HCT116 (cell line): ENCODE measurements around the gene PRR5L. TPM values are rescaled to one million over a fixed set of nuclear protein-coding genes. Genes with fewer than 3 reads are reported as not detected.

Source experiments
- ATAC-seq: fragments of 200-7000 bp; cut with Tn5 transposase; 2 replicates; pipeline ENCODE4 v1.9.1; 2020; ENCODE audit warnings: mild to moderate bottlenecking, moderate library complexity
- BruUV-seq: library from RNA; stranded (reverse); fragments of 400-500 nt; replicated peaks from 2 replicates; lab custom pipeline; 2021; lab: Mats Ljungman, UMichigan
- CTCF ChIA-PET: fragments of 300-600 bp; sonication (Branson Sonifier 250); formaldehyde crosslinking; loops from one replicate; lab custom pipeline; 2021; ENCODE audit warnings: antibody characterized with exemption; lab: Charles Lee
- POLR2A ChIA-PET: fragments of 300-600, 350-600 bp; sonication (Branson Sonifier 250); formaldehyde crosslinking; loops from one replicate; lab custom pipeline; 2021; ENCODE audit warnings: antibody characterized with exemption; lab: Charles Lee
- RAD21 ChIA-PET, 2 experiments: fragments of 300-600 bp; sonication (Branson Sonifier 250); formaldehyde crosslinking; loops; one replicate each; lab custom pipeline; 2023; ENCODE audit warnings: low total read pairs in 2 of 2; ENCODE audit not compliant: uncharacterized antibody in 2 of 2, unreplicated experiment in 2 of 2, low non-redundant PET in 1 of 2; lab: Charles Lee
- DNase-seq: peaks from one replicate; pipeline ENCODE4 v3.0.0-alpha.2; 2010; ENCODE audit warnings: low read depth, low spot score
- H2AFZ ChIP-seq: fragments of 200-600 bp; shearing (Covaris generic), sonication (generic); 2 replicates; pipeline ENCODE4 v1.6.1; 2017; ENCODE audit warnings: low read depth, mixed run types, mixed read lengths, antibody characterized with exemption, low read length; ENCODE audit not compliant: poor library complexity, severe bottlenecking
- H3K27ac ChIP-seq: 2 replicates; pipeline ENCODE4 v1.5.1; 2012; ENCODE audit warnings: low read depth, low read length
- H3K27me3 ChIP-seq: fragments of 200-600 bp; sonication (generic); 2 replicates; pipeline ENCODE4 v1.6.1; 2016; ENCODE audit warnings: mixed run types, low read length, mixed read lengths; ENCODE audit not compliant: insufficient read depth
- H3K36me3 ChIP-seq, 2 experiments: fragments of 200-500 bp in 1 of 2; fragments of 200-600 bp in 1 of 2; sonication (Bioruptor generic) in 1 of 2; sonication (generic) in 1 of 2; 2 replicates each; pipeline versions ENCODE4 v1.5.1 to v1.6.1; 2014 to 2016; ENCODE audit warnings: low read length in 2 of 2, inconsistent platforms in 1 of 2, mixed read lengths in 1 of 2, mixed run types in 1 of 2; ENCODE audit not compliant: insufficient read depth in 2 of 2, control insufficient read depth in 1 of 2
- H3K4me1 ChIP-seq, 2 experiments: fragments of 200-600 bp in 1 of 2; sonication (generic) in 1 of 2; 2 replicates each; pipeline versions ENCODE4 v1.5.1 to v1.6.1; 2012 to 2017; ENCODE audit warnings: low read length in 2 of 2, inconsistent platforms in 1 of 2, mild to moderate bottlenecking in 1 of 2, mixed read lengths in 1 of 2, mixed run types in 1 of 2, moderate library complexity in 1 of 2; ENCODE audit not compliant: insufficient read depth in 2 of 2, control insufficient read depth in 1 of 2
- H3K4me2 ChIP-seq: fragments of 200-600 bp; sonication (generic); 2 replicates; pipeline ENCODE4 v1.6.1; 2017; ENCODE audit warnings: mixed run types, low read length, mixed read lengths
- H3K4me3 ChIP-seq, 2 experiments: fragments of 200-600 bp in 1 of 2; sonication (generic) in 1 of 2; replicated peaks in 1 of 2; 2 replicates each; pipeline ENCODE4 v1.5.1; 2011 to 2016; ENCODE audit warnings: low read length in 2 of 2, control low read depth in 1 of 2, low read depth in 1 of 2, mild to moderate bottlenecking in 1 of 2, mixed read lengths in 1 of 2, mixed run types in 1 of 2
- H3K79me2 ChIP-seq: fragments of 200-600 bp; sonication (generic); 2 replicates; pipeline ENCODE4 v1.6.1; 2017; ENCODE audit warnings: mild to moderate bottlenecking, mixed run types, low read length, moderate library complexity, mixed read lengths; ENCODE audit not compliant: insufficient read depth
- H3K9ac ChIP-seq: fragments of 200-600 bp; sonication (generic); 2 replicates; pipeline ENCODE4 v1.6.1; 2016; ENCODE audit warnings: low read length, mixed read lengths
- H3K9me2 ChIP-seq: fragments of 200-600 bp; sonication (generic), shearing (Covaris generic); 2 replicates; pipeline ENCODE4 v1.6.1; 2017; ENCODE audit warnings: mixed run types, mild to moderate bottlenecking, moderate library complexity; ENCODE audit not compliant: insufficient read depth
- H3K9me3 ChIP-seq, 2 experiments: fragments of 200-500 bp in 1 of 2; fragments of 200-600 bp in 1 of 2; sonication (Bioruptor generic) in 1 of 2; sonication (generic) in 1 of 2; 2 replicates each; pipeline ENCODE4 v1.6.1; 2014 to 2017; ENCODE audit warnings: low read length in 2 of 2, mixed read lengths in 2 of 2, inconsistent platforms in 1 of 2, low read depth in 1 of 2, mild to moderate bottlenecking in 1 of 2, mixed run types in 1 of 2, moderate library complexity in 1 of 2; ENCODE audit not compliant: control insufficient read depth in 1 of 2, insufficient read depth in 1 of 2
- H4K20me1 ChIP-seq: fragments of 200-600 bp; sonication (generic), shearing (Covaris generic); 2 replicates; pipeline ENCODE4 v1.6.1; 2017; ENCODE audit warnings: mixed run types, mild to moderate bottlenecking, moderate library complexity; ENCODE audit not compliant: insufficient read depth
- CTCF ChIP-seq, 3 experiments: fragments of 200-600 bp in 1 of 3; sonication (generic) in 1 of 3; IDR thresholded peaks in 2 of 3; conservative IDR thresholded peaks in 1 of 3; 2 replicates each; pipeline ENCODE4 v1.5.1; 2012 to 2017; ENCODE audit warnings: low read depth in 2 of 3, low read length in 2 of 3, antibody characterized with exemption in 1 of 3, borderline replicate concordance in 1 of 3, control low read depth in 1 of 3, mild to moderate bottlenecking in 1 of 3, mixed read lengths in 1 of 3, mixed run types in 1 of 3, moderate library complexity in 1 of 3; ENCODE audit not compliant: insufficient read depth in 1 of 3
- ELF1 ChIP-seq: IDR thresholded peaks from 2 replicates; pipeline ENCODE4 v1.6.1; 2012; ENCODE audit warnings: low read depth, borderline replicate concordance
- FOSL1 ChIP-seq: IDR thresholded peaks from 2 replicates; pipeline ENCODE4 v1.6.1; 2012; ENCODE audit warnings: low read depth
- SIN3A ChIP-seq: IDR thresholded peaks from 2 replicates; pipeline ENCODE4 v1.6.1; 2012; ENCODE audit warnings: low read depth
- SP1 ChIP-seq: IDR thresholded peaks from 2 replicates; pipeline ENCODE4 v1.6.1; 2012; ENCODE audit warnings: low read depth
- SRF ChIP-seq: IDR thresholded peaks from 2 replicates; pipeline ENCODE4 v1.6.1; 2012; ENCODE audit warnings: low read depth
- TCF7L2 ChIP-seq: IDR thresholded peaks from 2 replicates; pipeline ENCODE4 v1.7.0; 2011; ENCODE audit warnings: borderline replicate concordance, inconsistent platforms; ENCODE audit not compliant: insufficient read depth, insufficient read length; ENCODE audit errors: extremely low read depth
- ZNF274 ChIP-seq: fragments of 200-500 bp; sonication (Bioruptor generic); IDR thresholded peaks from 2 replicates; pipeline ENCODE4 v1.6.1; 2014; ENCODE audit warnings: mild to moderate bottlenecking, low read depth, low read length, inconsistent platforms
- intact Hi-C: fragments of 100-400 bp; cut with micrococcal nuclease; formaldehyde crosslinking; loops from 2 replicates; pipeline ENCODE4 v1.10.0; 2022
- total RNA-seq: library from RNA; stranded (reverse); gene quantifications from one replicate; pipeline ENCODE4 v1.2.1, GENCODE V29; 2021; ENCODE audit not compliant: unreplicated experiment

The PRR5L gene
- total RNA-seq, 1 experiment from 2014 or later, result 0.47 TPM

GRCh38 chr11:36278531-36279282 is 17.4 kb upstream of the PRR5L start:
- H3K27ac ChIP-seq, result no peak overlapping the region
- ChIA-PET CTCF (interaction anchor here (0.9 to 1.8 kb wide), 3 partner anchors 10 to 214 kb away, joined by 3 to 7 read pairs (median 3); no protein-coding TSS in a partner anchor), RAD21 (interaction anchor here in 1 of 2 experiments (1.0 kb wide), 1 partner anchor 200 kb away, joined by 3 read pairs; no protein-coding TSS in a partner anchor), POLR2A (no interaction called here)
- no peak for DNase-seq
- no peaks in the 10 kb centered on the region for H3K9me2 ChIP-seq
- intact Hi-C loops, result no loop called here
- TF ChIP-seq FOSL1 (no peak), SIN3A (no peak), SRF (no peak), ZNF274 (no peak), CTCF (IDR thresholded peaks at IDR 0.05 in 2 of 3, conservative IDR thresholded peaks at IDR 0.05 in 1 of 3; ENCODE audit: borderline replicate concordance in 1 of 3, insufficient read depth in 1 of 3, low read depth in 2 of 3, low read length in 2 of 3) (no peak), SP1 (no peak), TCF7L2 (no peak), ELF1 (no peak)
- BruUV-seq, result no TSS peak
- no peaks in the 10 kb centered on the region for H3K4me1 ChIP-seq
- no peak overlapping the region for H3K4me2 ChIP-seq
- H3K36me3 ChIP-seq, result no peaks in the 10 kb centered on the region
- H3K9ac ChIP-seq, result no peak overlapping the region
- ATAC-seq, result no peak
- no peaks in the 10 kb centered on the region for H3K9me3 ChIP-seq
- H3K27me3 ChIP-seq, result no peaks in the 10 kb centered on the region
- H3K4me3 ChIP-seq, result no peak overlapping the region
- no peaks in the 10 kb centered on the region for H4K20me1 ChIP-seq
- no peaks in the 10 kb centered on the region for H3K79me2 ChIP-seq
- no peak overlapping the region for H2AFZ ChIP-seq
